H9 (cell line): ENCODE data around the gene PEX26. TPM values are rescaled to one million over a fixed set of nuclear protein-coding genes. Genes with fewer than 3 reads are reported as not detected.

ENCODE experiments used
- DNase-seq: peaks from one replicate; pipeline ENCODE4 v3.0.0-alpha.2; 2017
- H2AFZ ChIP-seq: one replicate; pipeline ENCODE4 v1.6.1; 2013; ENCODE audit warnings: mild to moderate bottlenecking, low read length, control low read depth, moderate library complexity
- H2AK5ac ChIP-seq: 2 replicates; pipeline ENCODE4 v1.6.1; 2013; ENCODE audit warnings: low read length, control low read depth, mixed read lengths; ENCODE audit not compliant: insufficient read length
- H2BK120ac ChIP-seq: one replicate; pipeline ENCODE4 v1.6.1; 2013; ENCODE audit warnings: low read depth, mild to moderate bottlenecking, low read length, control low read depth, inconsistent platforms; ENCODE audit not compliant: poor library complexity, severe bottlenecking
- H2BK12ac ChIP-seq: 2 replicates; pipeline ENCODE4 v1.6.1; 2013; ENCODE audit warnings: low read length, control low read depth, mixed read lengths, low read depth; ENCODE audit not compliant: insufficient read length
- H2BK15ac ChIP-seq: 2 replicates; pipeline ENCODE4 v1.6.1; 2013; ENCODE audit warnings: low read depth, low read length, control low read depth
- H2BK20ac ChIP-seq: one replicate; pipeline ENCODE4 v1.6.1; 2013; ENCODE audit warnings: low read depth, mild to moderate bottlenecking, low read length, control low read depth, inconsistent platforms; ENCODE audit not compliant: poor library complexity, severe bottlenecking
- H2BK5ac ChIP-seq: 2 replicates; pipeline ENCODE4 v1.6.1; 2013; ENCODE audit warnings: low read length, control low read depth, mixed read lengths; ENCODE audit not compliant: insufficient read length
- H3K14ac ChIP-seq: 2 replicates; pipeline ENCODE4 v1.6.1; 2013; ENCODE audit warnings: low read length, control low read depth; ENCODE audit not compliant: insufficient read depth
- H3K18ac ChIP-seq: 2 replicates; pipeline ENCODE4 v1.6.1; 2013; ENCODE audit warnings: low read depth, mild to moderate bottlenecking, mixed read lengths, low read length, control low read depth; ENCODE audit not compliant: insufficient read length
- H3K23ac ChIP-seq: 2 replicates; pipeline ENCODE4 v1.6.1; 2013; ENCODE audit warnings: low read length, control low read depth, mixed read lengths, low read depth; ENCODE audit not compliant: insufficient read length
- H3K23me2 ChIP-seq: 2 replicates; pipeline ENCODE4 v1.6.1; 2013; ENCODE audit warnings: low read depth, mild to moderate bottlenecking, mixed read lengths, low read length, control low read depth; ENCODE audit not compliant: insufficient read length, poor library complexity, severe bottlenecking
- H3K27ac ChIP-seq: 2 replicates; pipeline ENCODE4 v1.5.1; 2013; ENCODE audit warnings: low read length, control low read depth, mixed read lengths, low read depth; ENCODE audit not compliant: insufficient read length
- H3K27me3 ChIP-seq: 2 replicates; pipeline ENCODE4 v1.6.1; 2013; ENCODE audit warnings: low read length, control low read depth, inconsistent platforms; ENCODE audit not compliant: insufficient read depth
- H3K4ac ChIP-seq: 2 replicates; pipeline ENCODE4 v1.6.1; 2013; ENCODE audit warnings: low read depth, mild to moderate bottlenecking, control low read depth, inconsistent platforms, low read length, moderate library complexity
- H3K4me1 ChIP-seq: 2 replicates; pipeline ENCODE4 v1.6.1; 2013; ENCODE audit warnings: low read length, control low read depth, inconsistent platforms; ENCODE audit not compliant: insufficient read depth
- H3K4me2 ChIP-seq: 2 replicates; pipeline ENCODE4 v1.6.1; 2013; ENCODE audit warnings: low read length, control low read depth, mixed read lengths; ENCODE audit not compliant: insufficient read length, insufficient read depth
- H3K56ac ChIP-seq: 2 replicates; pipeline ENCODE4 v1.6.1; 2013; ENCODE audit warnings: low read depth, mild to moderate bottlenecking, mixed read lengths, low read length, control low read depth; ENCODE audit not compliant: insufficient read length
- H3K79me1 ChIP-seq: 2 replicates; pipeline ENCODE4 v1.6.1; 2013; ENCODE audit warnings: low read depth, mild to moderate bottlenecking, moderate library complexity, low read length, control low read depth, inconsistent platforms; ENCODE audit not compliant: insufficient read depth, poor library complexity, severe bottlenecking
- H3K79me2 ChIP-seq: 2 replicates; pipeline ENCODE4 v1.6.1; 2013; ENCODE audit warnings: low read length, control low read depth, inconsistent platforms; ENCODE audit not compliant: insufficient read depth
- H3K9ac ChIP-seq: 2 replicates; pipeline ENCODE4 v1.6.1; 2013; ENCODE audit warnings: low read length, control low read depth, mixed read lengths; ENCODE audit not compliant: insufficient read length; ENCODE audit errors: extremely low read depth
- H3K9me3 ChIP-seq: one replicate; pipeline ENCODE4 v1.6.1; 2013; ENCODE audit warnings: low read depth, low read length, inconsistent platforms; ENCODE audit not compliant: control insufficient read depth
- H3T11ph ChIP-seq: one replicate; pipeline ENCODE4 v1.6.1; 2013; ENCODE audit warnings: mild to moderate bottlenecking, low read length, control low read depth, inconsistent platforms
- H4K20me1 ChIP-seq: one replicate; pipeline ENCODE4 v1.6.1; 2013; ENCODE audit not compliant: control insufficient read depth, insufficient read length, insufficient read depth
- H4K5ac ChIP-seq: 2 replicates; pipeline ENCODE4 v1.6.1; 2013; ENCODE audit warnings: low read depth, mild to moderate bottlenecking, mixed read lengths, low read length, control low read depth; ENCODE audit not compliant: insufficient read length
- H4K8ac ChIP-seq: replicated peaks from 2 replicates; pipeline ENCODE4 v1.6.1; 2013; ENCODE audit warnings: low read length, control low read depth, mixed read lengths, low read depth; ENCODE audit not compliant: insufficient read length
- H4K91ac ChIP-seq: 2 replicates; pipeline ENCODE4 v1.6.1; 2013; ENCODE audit warnings: low read depth, mild to moderate bottlenecking, moderate library complexity, mixed read lengths, low read length, control low read depth; ENCODE audit not compliant: insufficient read length
- H3K27ac Mint-ChIP-seq, 3 experiments: 2 replicates in 2 of 3; 3 replicates in 1 of 3; pipeline ENCODE4 v1.8.0; 2020 to 2021; ENCODE audit warnings: mixed read lengths in 3 of 3, mild to moderate bottlenecking in 1 of 3, moderate library complexity in 1 of 3
- H3K27me3 Mint-ChIP-seq: 2 replicates; pipeline ENCODE4 v1.8.0; 2021; ENCODE audit warnings: low read depth, mild to moderate bottlenecking, moderate library complexity, mixed read lengths
- H3K36me3 Mint-ChIP-seq, 3 experiments: 2 replicates in 2 of 3; 3 replicates in 1 of 3; pipeline ENCODE4 v1.8.0; 2020 to 2021; ENCODE audit warnings: low read depth in 3 of 3, mixed read lengths in 3 of 3; ENCODE audit not compliant: insufficient read depth in 1 of 3
- H3K4me1 Mint-ChIP-seq, 2 experiments: 2 replicates each; pipeline ENCODE4 v1.8.0; 2020; ENCODE audit warnings: mixed read lengths in 2 of 2
- H3K4me3 Mint-ChIP-seq, 2 experiments: 2 replicates in 1 of 2; 3 replicates in 1 of 2; pipeline ENCODE4 v1.8.0; 2020 to 2021; ENCODE audit warnings: mild to moderate bottlenecking in 2 of 2, mixed read lengths in 2 of 2, moderate library complexity in 1 of 2
- H3K9me3 Mint-ChIP-seq, 2 experiments: 2 replicates in 1 of 2; 3 replicates in 1 of 2; pipeline ENCODE4 v1.8.0; 2020; ENCODE audit warnings: mild to moderate bottlenecking in 2 of 2, mixed read lengths in 2 of 2, moderate library complexity in 1 of 2
- CTCF ChIP-seq: fragments of 200-600 bp; sonication (generic); conservative IDR thresholded peaks from 3 replicates; pipeline ENCODE4 v1.8.0; 2021; ENCODE audit warnings: antibody characterized with exemption, mild to moderate bottlenecking
- WGBS: extraction: QIAGEN DNeasy Blood & Tissue Kit; methylation state at CpG from one replicate; pipeline ENCODE4 v1.1.7; 2013; ENCODE audit warnings: missing lambda C conversion rate, low lambda C conversion rate, mixed read lengths; ENCODE audit not compliant: insufficient read length; ENCODE audit errors: extremely low coverage; 5-methylcytosine and 5-hydroxymethylcytosine counted together
- total RNA-seq: library from RNA; stranded (reverse); gene quantifications from 2 replicates; pipeline ENCODE4 v1.2.1, GENCODE V29; 2021

Gene PEX26
- total RNA-seq, 1 experiment from 2014 or later: 35.4 TPM

DNA sequence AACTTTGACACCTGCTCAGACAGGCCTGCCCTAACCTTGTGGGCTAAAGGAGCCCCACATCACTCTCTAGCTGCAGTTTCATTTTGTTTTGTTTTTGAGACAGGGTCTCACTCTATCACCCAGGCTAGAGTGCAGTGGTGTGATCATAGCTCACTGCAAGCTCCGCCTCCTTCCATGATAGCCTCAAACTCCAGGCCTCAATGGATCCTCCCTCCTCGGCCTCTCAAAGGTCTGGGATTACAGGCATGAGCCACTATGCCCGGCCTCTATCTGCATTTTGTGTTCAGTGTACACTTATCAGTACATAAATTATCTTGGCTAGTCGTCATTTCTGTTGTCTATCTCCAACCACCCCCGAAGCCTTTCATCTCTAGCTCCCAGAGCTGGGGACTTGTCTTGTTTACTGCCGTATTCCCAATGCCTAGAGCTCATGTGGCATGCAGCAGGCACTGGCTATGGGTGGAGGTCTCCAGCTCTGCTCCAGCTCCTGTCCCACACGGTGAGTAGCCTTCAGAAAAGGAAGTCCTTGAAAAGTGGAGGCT, 22.1 kb upstream of the PEX26 start:
- H3K79me1 ChIP-seq: no peaks in the 10 kb centered on the region
- no peak overlapping the region for H4K5ac ChIP-seq
- TF ChIP-seq CTCF: no peak
- H4K20me1 ChIP-seq: peaks cover 3% of the 10 kb centered on the region
- no peaks in the 10 kb centered on the region for H3K79me2 ChIP-seq
- no peak overlapping the region for H2BK20ac ChIP-seq
- H2AFZ ChIP-seq: no peak overlapping the region
- H2AK5ac ChIP-seq: no peak overlapping the region
- H3T11ph ChIP-seq: no peak overlapping the region
- no peak overlapping the region for H3K23ac ChIP-seq
- no peaks in the 10 kb centered on the region for H3K23me2 ChIP-seq
- no peaks in the 10 kb centered on the region for H3K27me3 ChIP-seq
- DNase-seq: no peak
- no peak overlapping the region for H3K9ac ChIP-seq
- no peak overlapping the region for H3K56ac ChIP-seq
- no peak overlapping the region for H2BK120ac ChIP-seq
- no peak overlapping the region for H3K14ac ChIP-seq
- Mint-ChIP-seq H3K4me3 (no peak overlapping the region), H3K27ac (no peak overlapping the region; a peak in 1 of 7 replicates), H3K36me3 (peaks cover 0 to 5% (median 3%) of the 10 kb centered on the region in 3 experiments; a peak in 5 of 7 replicates), H3K4me1 (peaks cover 13 to 14% of the 10 kb centered on the region in 2 experiments), H3K9me3 (peaks cover 5 to 6% of the 10 kb centered on the region in 2 experiments; a peak in 3 of 5 replicates), H3K27me3 (peaks cover 20% of the 10 kb centered on the region)
- no peak overlapping the region for H2BK15ac ChIP-seq
- no peak overlapping the region for H3K4ac ChIP-seq
- H3K27ac ChIP-seq: no peak overlapping the region
- no peak overlapping the region for H3K4me2 ChIP-seq
- H2BK12ac ChIP-seq: no peak overlapping the region
- WGBS: no CpG with 5 or more reads among the region's 7 CpGs
- H3K9me3 ChIP-seq: no peaks in the 10 kb centered on the region
- H2BK5ac ChIP-seq: no peak overlapping the region
- no peak overlapping the region for H4K8ac ChIP-seq
- H3K18ac ChIP-seq: no peak overlapping the region
- H3K4me1 ChIP-seq: no peaks in the 10 kb centered on the region
- H4K91ac ChIP-seq: no peak overlapping the region
